NCI-H1930 (cell line): ENCODE measurements around the gene INPPL1.

Experiments used
- DNase-seq, 2 experiments: peaks; one replicate each; lab custom pipeline; 2025; lab: John Stamatoyannopoulos, UW

INPPL1 gene

GRCh38 chr11:72216638-72217037 is 7.9 kb upstream of the INPPL1 start, which contains the start of gene FOLR2:
Gene FOLR2, plus strand, starts transcription at chr11:72216794. Its CDS starts 1,791 bp downstream, at chr11:72218585.
- DNase-seq: no peak

- no peak for DNase-seq
These were observed 6.7 kb upstream of the INPPL1 start for GRCh38 chr11:72217841-72218240.

- no peak for DNase-seq
These were observed 6.3 kb upstream of the INPPL1 start for GRCh38 chr11:72218251-72218745.

- no peak for DNase-seq
These were observed 3.7 kb upstream of the INPPL1 start for GRCh38 chr11:72220696-72221363.

DNA sequence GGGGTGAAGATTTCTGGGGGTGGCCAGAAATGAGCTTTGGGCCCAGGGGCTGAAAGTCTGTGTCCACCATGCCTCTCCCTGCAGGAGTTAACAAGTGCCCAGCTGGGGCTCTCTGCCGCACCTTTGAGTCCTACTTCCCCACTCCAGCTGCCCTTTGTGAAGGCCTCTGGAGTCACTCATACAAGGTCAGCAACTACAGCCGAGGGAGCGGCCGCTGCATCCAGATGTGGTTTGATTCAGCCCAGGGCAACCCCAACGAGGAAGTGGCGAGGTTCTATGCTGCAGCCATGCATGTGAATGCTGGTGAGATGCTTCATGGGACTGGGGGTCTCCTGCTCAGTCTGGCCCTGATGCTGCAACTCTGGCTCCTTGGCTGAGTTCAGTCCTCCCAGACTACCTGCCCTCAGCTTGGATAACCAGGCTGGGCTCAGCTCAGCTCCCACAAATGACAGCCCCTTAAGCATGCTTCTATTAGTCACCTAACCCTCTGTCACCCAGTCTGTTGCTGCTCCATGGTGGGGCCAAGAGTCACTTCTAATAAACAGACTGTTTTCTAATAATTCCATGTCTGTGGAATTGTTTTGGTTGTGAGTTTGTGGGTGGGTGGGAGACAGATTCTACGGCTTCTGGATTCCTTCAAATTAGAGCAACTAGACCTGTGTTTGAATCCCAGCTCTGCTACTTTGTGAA is 3.0 kb upstream of the INPPL1 start:
- no peak for DNase-seq

DNA sequence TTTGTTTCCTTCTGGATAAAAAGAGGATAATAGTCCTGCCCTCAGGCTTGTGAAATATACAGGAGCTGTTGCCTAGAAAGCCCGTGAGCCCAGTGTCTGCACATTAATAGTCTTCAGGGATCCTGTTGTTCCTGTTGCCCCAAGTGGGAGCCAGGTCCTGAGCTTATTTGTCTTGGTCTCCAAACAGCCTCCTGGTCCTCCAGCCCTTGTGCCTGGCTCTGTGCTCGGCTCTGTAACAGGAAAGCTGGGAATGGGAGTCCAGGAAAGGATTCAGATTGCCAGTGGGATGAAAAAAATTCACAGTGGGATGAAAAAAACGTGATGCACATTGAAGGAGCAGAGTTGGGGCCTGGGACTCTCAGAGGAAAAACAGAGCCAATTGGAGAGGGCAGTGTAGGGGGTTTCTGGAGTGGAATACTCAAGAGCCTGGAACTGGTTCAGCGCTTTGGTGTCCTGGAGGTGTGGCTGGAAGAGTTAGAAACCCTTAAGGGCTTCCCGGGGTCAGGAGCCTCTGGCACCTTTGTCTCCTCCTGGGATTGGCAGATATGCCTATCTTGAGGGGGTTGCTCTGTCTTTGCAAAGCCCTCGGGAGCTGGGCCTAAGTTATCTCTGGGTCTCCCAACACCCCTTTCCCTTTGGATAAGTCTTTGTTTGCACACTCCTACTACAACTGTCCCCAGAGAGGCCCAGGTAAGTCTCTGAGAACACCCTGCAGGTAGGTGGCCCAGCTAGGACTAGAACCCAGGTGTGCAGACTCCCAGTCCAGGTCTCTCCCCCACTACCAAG is 2.3 kb upstream of the INPPL1 start:
- no peak for DNase-seq

GRCh38 chr11:72222907-72223614 is 1.5 kb upstream of the INPPL1 start:
- peak; percentile 77 to 80 for DNase-seq

- peak; percentile 45 to 47 for DNase-seq
These were observed 678 bp upstream of the INPPL1 start for GRCh38 chr11:72223615-72224563.

GRCh38 chr11:72225411-72225951 is 914 bp downstream of the INPPL1 start:
- no peak for DNase-seq

DNA sequence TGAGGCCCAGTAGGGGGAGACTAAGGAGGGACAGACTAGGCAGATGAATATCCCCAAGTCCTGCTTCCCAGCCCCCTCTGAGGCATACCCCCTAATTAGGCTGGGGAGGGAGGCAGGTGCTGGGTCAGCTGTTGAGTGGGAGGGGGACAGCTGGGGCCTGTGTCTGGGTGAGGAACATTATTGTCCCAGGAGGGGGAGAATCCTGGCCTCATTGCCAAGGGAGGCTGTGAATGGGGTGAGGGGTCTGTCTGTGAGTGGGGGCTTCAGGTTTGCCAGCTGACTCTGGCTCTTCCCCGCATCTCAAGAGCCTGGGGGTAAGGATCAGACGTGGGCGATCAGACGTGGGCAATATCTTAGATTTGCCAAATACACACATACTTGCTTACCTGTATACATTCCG is 2.1 kb downstream of the INPPL1 start:
- DNase-seq: no peak

- no peak for DNase-seq
These were observed 3.0 kb downstream of the INPPL1 start for GRCh38 chr11:72227316-72228228.

DNA sequence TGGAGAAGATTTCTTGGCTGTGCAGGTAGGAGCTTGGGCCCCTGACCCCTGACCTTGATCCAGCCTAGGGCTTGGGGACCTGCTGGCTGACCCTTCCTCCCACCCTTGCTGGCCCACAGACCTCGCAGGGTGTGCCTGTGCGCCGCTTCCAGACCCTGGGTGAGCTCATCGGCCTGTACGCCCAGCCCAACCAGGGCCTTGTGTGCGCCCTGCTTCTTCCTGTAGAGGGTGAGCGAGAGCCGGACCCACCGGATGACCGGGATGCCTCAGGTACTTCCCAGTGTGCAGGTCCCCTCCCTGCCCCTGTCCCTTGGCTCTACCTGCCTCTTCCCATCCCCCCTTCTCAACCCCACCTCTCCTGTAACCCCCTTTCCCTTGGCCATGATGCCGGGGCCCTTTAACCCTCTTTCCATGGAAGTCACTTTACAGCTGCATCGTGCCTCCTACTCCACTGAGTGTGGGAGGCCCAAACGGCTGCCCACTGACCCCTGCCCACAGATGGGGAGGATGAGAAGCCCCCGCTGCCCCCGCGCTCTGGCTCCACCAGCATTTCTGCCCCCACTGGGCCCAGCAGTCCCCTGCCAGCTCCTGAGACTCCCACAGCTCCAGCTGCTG is 3.8 kb downstream of the INPPL1 start:
- DNase-seq: no peak

GRCh38 chr11:72228844-72229231 is 4.3 kb downstream of the INPPL1 start:
- no peak for DNase-seq

DNA sequence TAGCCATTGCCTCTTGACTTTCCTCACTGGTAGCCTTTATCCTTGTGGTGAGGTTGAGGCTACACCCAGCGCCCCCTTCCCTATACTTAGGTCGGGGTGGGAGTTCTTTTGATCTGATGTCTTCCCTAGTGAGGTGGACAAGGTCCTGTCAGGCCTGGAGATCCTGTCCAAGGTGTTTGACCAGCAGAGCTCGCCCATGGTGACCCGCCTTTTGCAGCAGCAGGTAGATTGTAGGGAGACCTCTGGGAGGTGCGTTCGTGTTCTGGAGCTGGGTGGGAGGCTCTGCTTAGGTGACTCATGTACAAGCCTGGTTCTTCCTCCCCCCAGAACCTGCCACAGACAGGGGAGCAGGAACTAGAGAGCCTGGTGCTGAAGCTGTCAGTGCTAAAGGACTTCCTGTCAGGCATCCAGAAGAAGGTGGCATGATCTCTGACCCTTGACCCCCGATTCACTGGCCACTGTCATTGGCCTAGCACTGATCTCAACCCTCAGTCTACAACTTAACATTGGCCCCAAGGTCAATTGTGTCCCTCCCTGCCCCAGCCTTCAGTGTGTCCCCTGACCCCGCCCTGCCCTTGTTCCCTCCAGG is 4.9 kb downstream of the INPPL1 start:
- DNase-seq: no peak

DNA sequence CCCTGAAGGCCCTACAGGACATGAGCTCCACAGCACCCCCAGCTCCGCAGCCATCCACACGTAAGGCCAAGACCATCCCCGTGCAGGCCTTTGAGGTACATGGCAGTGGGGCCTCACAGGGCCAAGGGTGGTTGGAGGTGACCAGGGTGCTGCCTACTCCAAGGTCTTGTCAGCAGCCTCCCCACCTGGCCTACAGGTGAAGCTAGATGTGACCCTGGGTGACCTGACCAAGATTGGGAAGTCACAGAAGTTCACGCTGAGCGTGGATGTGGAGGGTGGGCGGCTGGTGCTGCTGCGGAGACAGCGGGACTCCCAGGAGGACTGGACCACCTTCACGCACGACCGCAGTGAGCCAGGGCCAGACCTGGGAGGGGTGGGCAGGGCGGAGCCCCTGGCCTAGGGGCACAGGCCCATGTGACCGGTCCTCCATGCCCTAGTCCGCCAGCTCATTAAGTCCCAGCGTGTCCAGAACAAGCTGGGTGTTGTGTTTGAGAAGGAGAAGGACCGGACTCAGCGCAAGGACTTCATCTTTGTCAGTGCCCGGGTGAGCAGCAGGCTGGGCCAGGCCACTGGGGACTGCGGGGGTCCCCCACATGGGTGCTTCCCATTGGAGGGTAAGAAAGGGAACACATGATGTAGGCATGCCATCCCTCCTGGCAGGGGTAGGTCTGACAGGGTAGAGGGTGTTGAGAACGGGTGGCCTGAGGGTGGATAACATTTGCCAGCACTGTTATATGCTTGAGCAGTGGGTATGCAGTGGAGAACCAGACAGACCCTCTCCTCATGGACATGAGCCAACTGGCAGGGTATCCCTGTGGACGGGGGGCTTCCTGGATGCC is 5.6 kb downstream of the INPPL1 start:
- DNase-seq: no peak

- DNase-seq: no peak
These were observed 6.3 kb downstream of the INPPL1 start for GRCh38 chr11:72230764-72231365.
